GM08714 (cell line): ENCODE measurements around the gene DAPK2.
"Not testable (repeated sequence)": the region's sequence is repeated elsewhere in the genome, so short reads cannot be mapped to it uniquely, and the experiment has no call there.

Source experiments
- H3K4me3 ChIP-seq: fragments of 200-500 bp; sonication (Bioruptor generic); 2 replicates; pipeline ENCODE4 v1.5.1; 2014; ENCODE audit warnings: mild to moderate bottlenecking, low read length, inconsistent platforms
- ZNF274 ChIP-seq: IDR thresholded peaks from 2 replicates; pipeline ENCODE4 v1.6.1; 2012; ENCODE audit warnings: mild to moderate bottlenecking, low read depth, low read length

The DAPK2 gene

DNA sequence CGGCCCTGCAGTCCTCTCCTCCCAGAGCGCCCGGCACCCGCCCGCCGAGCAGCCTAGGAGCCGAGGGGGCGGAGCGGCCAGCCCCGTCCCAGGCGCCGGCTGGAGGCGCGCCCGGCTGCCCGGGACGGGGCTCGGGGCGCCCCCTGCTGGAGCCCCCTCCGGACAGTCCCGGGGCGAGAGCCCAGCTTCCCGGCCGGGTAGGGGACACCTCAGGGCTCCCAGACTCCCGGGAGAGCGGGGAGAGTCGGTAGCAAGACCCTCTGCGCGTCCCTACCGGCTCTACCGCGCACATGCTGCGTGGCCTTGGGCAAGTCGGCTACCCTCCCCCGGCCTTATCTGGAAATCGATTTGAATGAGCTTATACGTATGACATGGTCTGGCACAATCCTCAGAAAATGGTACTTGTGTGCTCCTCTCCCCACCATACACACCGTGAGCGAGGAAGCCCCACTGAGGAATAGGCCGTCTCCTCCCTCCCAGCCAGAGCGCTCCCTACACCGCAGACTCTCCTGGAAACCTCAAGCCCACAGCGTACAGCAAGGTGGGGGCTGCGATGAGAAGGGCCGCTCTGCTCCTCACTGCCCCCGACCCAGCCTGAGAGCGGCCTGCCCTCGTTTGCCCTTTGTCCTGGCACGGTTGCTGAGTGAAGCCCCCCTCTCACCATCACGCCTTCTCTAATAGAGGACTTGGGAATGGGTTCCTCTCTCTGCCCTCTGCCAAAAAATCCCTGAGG, at the start of gene DAPK2:
DAPK2 (minus strand) TSS at position 65 of the 733 bp plus-strand sequence. CDS start 6,224 bp downstream, outside the sequence.
- H3K4me3 ChIP-seq = peak within 1 kb of the TSS; percentile 23; the same call in 1 of the 2 replicates
- TF ChIP-seq ZNF274 = no peak

DNA sequence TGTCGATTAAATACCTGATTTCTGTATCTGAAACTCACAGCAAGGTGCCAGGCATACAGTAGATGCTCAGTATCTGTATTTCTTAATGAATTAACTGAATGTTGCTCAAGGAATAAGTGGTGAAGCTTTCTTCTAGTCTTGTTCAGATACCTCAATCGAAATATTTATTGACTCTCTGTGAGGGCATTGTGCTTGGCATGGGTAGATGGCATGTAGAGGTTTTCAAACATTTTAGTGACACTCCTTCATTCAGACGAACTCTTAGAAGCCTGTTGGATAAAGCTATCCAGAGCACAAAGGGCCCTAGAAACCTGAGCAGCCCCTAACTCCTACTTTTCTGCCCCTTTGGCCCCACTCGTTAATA, 49.1 kb upstream of the DAPK2 start:
- no peak for TF ChIP-seq ZNF274
- peak overlapping the region; percentile 53; the same call in 1 of the 2 replicates for H3K4me3 ChIP-seq

DNA sequence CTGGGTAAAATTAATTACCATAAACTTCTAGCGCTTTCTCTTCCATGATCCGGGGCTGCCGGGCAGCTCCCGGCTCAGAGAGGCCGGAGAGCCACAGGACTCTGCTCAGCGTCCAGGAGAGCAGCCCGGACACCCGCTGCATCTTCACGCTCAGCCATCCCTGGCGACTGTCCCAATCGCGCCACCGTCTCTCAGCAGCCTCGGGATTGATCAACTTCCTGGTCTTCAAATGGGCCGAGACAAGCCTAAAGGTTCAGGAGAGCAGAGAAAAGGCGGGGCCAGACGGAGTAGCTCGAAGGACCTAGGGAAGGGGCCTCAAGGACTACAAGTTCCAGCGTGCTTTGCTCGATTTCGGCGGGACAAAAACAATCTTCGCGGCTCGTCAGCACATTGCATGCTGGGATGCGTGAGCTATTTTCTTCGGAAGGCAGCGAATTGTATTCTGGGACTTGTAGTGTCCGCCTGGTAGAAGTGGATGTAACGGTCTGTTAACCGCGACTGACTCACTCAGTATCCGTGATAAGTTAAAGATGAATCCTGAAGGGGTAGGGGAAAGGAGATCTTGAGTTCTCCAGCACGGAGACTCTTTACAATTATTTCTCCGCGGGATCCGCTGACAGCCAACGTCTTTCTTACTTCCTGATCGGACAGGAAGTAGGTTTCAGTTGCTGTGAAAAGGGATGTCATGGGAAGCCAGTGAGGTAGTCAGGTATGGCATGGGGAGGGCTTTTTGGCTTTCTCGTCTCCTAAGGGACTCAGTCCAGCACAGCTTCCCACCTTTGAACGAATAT, 47.5 kb upstream of the DAPK2 start, which contains the start of gene CIAO2A:
CIAO2A (minus strand) TSS at position 212 of the 791 bp plus-strand sequence; CDS start at position 142, 70 bp downstream.
- no peak for TF ChIP-seq ZNF274
- peak within 1 kb of the TSS; percentile 78 for H3K4me3 ChIP-seq

DNA sequence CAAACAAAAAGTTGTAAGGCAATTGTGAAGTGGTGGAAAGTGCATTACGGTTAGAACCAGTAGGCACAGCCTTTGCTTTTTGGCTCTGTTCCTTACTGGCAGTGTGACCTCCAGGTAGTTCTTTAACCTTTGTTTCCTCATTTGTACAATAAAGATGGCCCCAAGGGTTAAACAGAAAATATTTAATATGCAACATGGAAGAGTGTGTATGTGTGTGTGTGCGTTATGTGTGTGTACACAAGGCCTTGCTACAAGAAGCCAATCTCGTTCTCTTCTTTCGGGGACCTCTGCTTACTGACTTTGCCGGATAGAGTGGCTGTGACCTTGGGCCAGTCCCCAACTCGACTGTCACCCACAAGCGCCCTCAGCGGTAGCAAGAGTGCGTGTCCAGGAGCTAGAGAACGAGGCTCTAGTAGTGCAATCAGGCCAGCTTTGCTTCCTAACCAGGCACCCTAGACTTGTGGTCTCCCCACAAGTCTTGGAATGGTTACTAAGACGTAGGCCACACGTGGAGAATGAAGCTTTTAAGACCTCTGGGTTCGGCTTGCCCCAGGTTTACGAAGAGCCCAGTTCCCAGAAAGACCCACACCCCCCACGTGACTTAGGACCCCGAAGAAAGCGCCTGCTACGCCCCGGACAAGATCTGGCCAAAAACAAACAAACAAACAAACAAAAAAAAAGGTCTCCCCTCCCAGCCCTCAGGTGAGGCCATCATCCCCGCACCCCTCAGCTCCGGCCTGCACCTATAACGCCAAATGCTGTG, 46.8 kb upstream of the DAPK2 start:
- peak overlapping the region; percentile 78 for H3K4me3 ChIP-seq
- no peak for TF ChIP-seq ZNF274

DNA sequence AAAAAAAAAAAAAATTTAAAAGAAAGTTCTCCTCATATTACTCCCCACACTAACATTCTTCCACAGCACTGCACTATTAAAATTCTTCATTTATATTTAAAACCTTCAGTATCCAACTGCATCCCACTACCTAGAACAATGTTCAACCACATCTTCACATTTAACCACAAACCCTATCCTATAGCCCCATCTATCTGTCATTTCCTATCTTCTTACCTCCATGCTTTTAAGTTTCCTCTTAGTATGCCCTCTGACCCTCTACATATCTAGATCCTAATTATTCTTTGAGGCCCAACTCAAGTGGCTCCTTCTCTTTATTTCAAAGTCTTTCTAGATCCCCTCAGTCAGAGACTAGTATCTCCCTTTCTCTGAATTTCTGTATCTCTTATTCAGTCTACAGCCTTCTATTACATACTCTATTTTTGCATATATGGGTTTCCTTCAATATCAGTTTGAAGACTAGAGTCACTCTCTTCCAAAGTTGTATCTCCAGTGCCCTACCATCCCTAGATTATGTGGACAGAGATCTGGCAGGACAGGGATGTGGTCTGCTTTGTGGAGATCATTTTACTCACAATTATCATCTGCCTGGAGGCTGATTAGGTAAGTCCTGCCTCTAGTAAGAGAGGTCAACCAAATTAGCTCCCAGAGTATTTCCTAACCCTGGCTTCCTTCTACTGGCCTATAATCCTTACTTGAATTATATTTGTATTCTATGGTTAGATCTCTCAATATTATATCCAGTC, 46.0 kb upstream of the DAPK2 start:
- TF ChIP-seq ZNF274 = no peak

DNA sequence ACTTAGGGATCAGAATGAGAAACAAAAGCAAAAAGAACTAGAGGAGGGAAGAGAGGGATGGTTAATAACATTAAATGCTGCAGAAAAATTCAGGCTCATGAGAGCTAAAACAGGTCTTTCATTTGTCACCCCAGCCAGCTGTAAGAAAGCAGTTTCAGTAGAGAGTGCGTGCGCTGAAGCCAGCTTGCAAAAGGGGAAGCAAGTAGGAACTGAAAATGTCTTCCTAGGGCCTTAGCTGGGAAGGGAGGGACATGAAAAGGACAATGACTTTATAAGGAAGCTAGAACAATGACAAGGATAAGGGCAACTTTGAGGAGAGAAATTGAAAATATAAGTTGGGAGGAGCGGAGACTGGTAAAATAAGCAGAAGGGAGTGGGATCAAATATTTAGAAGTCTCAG, 44.2 kb upstream of the DAPK2 start:
- no peak overlapping the region for H3K4me3 ChIP-seq
- TF ChIP-seq ZNF274 = no peak

More for the DNA sequence above, 46.0 kb upstream of the DAPK2 start:
- peak overlapping the region; percentile 78 for H3K4me3 ChIP-seq

DNA sequence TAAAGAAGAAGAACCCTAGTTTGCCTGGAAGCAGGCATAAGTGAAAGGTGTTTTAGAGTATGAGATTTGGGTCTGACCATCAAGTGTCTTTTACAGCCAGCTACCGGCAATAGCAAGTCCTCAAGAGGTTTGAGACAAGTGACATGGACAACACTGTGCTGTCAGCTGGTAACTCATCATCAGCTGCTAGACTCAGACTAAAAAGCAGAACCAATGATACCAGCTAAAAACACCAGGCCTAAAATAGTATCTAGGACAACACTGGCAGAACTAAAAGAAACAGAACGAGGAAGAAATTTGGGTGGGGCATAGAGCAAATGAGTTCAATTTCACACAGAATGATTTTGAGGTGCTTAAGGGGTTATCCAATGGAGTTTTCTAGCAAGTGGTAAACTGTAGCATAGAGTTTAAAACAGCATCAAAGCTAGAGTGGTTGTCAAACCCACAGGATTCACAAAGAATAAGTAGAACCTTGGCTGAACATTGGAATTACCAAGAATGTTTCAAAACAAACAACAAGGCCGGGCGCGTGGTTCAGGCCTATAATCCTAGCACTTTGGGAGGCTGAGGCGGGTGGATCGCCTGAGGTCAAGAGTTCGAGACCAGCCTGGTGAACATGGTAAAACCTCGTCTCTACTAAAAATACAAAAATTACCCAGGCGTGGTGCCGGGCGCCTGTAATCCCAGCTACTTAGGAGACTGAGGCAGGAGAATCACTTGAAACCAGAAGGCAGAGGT, 43.4 kb upstream of the DAPK2 start:
- peak overlapping the region; percentile 50; the same call in 1 of the 2 replicates for H3K4me3 ChIP-seq
- no peak for TF ChIP-seq ZNF274

DNA sequence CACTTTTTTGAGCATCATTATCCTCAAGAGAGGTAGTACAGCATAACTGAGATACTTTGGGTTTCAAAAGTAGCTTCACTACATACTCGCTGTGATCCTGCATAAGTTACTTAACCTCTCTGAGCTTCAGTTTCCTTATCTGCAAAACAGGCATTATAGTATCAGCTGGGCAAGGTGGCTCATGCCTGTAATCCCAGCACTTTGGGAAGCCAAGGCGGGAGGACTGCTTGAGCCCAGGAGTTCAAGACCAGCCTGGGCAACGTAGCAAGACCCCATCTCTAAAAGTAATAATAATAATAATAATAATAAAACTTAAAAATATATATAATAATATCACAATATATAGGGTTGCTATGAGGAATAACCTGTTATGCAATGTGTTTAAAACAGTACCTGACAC, 36.5 kb upstream of the DAPK2 start:
- H3K4me3 ChIP-seq = no peak overlapping the region
- TF ChIP-seq ZNF274 = no peak

DNA sequence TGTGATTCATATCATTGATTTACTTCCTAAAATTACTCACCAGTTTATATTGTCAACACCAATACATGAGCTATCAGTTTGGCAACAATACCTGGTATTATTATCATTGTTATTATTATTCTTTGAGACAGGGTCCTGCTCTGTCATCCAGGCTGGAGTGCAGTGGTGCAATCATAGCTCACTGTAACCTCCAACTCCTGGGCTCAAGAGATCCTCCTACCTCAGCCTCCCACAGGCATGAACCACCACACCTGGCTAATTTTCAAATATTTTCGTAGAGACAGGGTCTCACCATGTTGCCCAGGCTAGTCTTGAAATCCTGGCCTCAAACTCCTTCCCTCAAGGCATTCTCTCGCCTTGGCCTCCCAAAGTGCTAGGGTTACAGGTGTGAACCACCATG, 27.2 kb upstream of the DAPK2 start:
- H3K4me3 ChIP-seq = not testable (repeated sequence)

DNA sequence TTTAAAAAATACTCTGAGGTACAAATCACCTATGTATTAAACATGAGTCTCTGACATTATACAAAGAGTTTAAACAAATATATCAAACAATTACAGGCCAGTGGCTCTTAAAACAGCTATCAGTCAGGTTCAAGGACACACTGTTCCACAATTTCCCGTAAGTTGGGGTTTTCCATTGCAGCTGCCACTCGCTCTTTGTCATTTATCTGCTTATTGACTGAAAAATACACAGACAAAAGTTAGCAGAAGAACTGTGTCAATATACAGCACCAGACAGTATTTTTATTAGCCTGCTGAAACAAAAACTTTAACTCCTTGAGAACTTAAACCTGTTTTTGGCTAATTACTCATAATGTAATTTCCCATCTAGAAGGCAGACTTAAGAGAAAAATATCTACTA, 26.5 kb upstream of the DAPK2 start:
- TF ChIP-seq ZNF274 = no peak
- H3K4me3 ChIP-seq = no peak overlapping the region

DNA sequence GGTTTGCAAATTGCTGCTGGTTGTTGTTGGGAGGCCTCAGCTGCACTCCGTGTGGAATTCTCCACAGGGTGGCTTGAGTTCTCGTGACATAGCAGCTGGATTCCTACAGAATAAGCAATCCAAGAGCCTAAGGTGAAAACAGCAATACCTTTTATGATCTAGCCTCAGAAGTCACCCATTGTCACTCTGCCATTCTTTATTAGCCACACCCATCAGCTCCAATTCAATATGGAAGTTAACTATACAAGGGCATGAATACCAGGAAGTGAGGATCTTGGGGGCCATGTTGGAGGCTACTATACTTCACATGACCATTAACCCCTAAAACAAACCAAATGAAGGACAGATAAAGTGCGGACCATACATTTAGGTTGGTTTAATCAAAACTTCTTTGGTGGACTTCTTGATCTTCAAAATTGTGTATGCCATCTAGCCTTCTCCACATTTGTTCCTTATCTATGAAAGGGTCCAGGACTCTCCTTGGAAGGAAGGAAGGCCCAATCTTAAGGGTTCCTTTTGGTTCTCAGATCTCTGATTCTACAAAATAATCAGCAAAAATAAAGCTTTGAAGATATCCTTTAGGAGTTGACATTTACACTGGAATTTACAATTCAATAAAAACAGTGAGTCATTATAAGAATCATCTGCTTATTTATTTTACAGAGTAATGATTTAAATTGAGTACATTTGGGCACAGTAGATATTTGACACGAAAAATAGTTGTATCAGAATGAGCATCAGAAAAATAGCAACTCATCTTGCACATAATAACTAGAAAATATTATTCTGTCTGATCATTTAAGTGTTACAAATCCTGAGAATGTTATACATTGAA, 25.9 kb upstream of the DAPK2 start:
- H3K4me3 ChIP-seq = no peak overlapping the region
- TF ChIP-seq ZNF274 = no peak
